VCaP (cell line): ENCODE measurements around the gene SIDT1.

ENCODE experiments used
- H3K27ac ChIP-seq: fragments of 450-650 bp; 2 replicates; pipeline ENCODE4 v1.5.1; 2017
- CTCF ChIP-seq: fragments of 450-650 bp; conservative IDR thresholded peaks from 2 replicates; pipeline ENCODE4 v1.5.1; 2017; ENCODE audit warnings: mild to moderate bottlenecking, moderate library complexity

Gene SIDT1

DNA sequence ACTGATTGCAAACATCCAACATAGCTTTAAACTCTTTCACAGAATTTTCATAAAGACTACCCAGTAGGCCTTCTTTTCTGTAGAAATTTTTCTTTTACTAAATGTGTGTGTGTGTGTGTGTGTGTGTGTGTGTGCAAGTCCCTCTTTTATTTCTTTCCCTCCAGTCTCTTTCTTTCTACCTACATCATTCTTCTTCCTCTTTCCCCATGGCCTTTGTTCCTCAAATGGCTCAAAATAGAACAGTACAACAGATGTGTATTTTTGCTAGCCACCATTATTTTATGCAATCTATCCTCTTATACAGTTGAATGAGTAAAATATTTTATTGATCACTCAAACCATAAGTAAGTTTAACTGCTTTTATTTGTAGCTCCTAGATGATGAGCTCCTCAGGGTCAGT, 87.7 kb downstream of the SIDT1 start:
- TF ChIP-seq CTCF, result no peak

DNA sequence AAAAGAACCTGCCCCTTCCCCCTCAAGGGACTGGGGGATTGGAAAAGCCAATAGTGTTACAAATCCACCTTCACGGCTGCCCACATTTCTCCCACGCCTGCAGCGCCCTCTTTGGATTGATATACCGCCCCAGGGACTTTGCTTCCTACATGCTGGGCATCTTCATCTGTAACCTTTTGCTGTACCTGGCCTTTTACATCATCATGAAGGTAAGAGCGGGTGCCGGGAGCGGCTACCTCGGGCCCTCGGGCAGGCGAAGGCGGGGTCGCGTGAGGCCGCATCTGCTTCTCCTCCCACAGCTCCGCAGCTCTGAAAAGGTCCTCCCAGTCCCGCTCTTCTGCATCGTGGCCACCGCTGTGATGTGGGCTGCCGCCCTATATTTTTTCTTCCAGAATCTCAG, 91.0 kb downstream of the SIDT1 start:
- TF ChIP-seq CTCF, result 0 out of 2 replicates have a peak, but pooled peaks have one; percentile 21
- H3K27ac ChIP-seq, result no peak overlapping the region

More for the DNA sequence above, 87.7 kb downstream of the SIDT1 start:
- no peak overlapping the region for H3K27ac ChIP-seq

GRCh38 chr3:113623811-113624210, 91.5 kb downstream of the SIDT1 start:
- no peak for TF ChIP-seq CTCF
- no peak overlapping the region for H3K27ac ChIP-seq

DNA sequence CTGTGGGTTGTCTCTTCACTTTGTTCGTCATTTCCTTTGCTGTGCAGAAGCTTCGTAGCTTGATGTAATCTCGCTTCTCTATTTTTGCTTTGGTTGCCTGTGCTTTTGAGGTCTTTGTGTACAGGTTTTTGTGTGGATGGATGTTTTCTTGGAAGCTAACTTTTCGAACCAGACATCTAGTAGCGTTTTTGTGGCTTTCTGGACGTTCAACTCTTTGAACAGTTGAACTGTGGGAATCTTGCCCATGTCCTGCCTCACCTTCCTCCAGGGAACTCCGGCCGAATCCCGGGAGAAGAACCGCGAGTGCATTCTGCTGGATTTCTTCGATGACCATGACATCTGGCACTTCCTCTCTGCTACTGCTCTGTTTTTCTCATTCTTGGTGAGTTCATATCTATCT, 93.5 kb downstream of the SIDT1 start:
- TF ChIP-seq CTCF, result no peak
- H3K27ac ChIP-seq, result no peak overlapping the region

DNA sequence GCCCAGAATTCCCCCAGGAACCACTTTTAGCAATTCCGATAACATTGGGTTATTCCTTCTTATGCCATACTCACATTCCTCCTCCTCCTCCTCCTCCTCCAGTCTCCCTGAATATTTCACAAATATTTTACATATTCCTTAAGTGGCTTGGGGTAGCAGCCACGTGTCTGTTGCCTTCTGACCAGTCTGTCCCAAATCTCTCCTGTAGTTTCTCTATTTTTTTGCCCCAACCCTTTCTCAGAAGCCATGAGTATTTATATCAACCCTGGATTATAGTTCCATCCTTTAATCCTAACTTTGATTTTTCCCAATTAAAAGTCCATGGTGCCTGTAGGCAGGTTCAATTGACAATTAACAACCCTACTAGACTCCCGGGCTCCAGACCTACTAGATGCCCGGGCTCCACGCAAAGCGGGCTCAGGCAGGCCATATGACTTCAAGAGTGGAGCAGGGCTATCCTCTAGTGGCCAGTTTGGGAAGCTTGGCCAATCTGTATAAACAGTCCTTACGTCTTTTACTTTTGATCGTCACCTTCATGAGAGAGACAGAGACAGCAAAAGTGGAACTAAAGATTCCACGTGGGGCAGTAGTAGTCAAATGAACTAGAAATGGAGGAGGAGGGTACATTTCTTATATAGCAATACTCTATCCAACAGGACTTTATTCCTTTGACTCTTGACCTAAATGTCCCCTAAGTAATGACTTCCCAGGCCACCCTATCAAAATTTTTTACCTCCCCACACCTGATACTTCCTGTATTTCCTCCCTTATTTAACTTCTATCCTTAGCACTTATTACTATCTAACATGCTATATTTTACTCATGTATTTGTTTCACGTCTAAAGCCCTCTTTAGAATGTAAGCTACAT, 94.4 kb downstream of the SIDT1 start:
- peak overlapping the region; percentile 18; the same call in 1 of the 2 replicates for H3K27ac ChIP-seq
- TF ChIP-seq CTCF, result peak; percentile 98

DNA sequence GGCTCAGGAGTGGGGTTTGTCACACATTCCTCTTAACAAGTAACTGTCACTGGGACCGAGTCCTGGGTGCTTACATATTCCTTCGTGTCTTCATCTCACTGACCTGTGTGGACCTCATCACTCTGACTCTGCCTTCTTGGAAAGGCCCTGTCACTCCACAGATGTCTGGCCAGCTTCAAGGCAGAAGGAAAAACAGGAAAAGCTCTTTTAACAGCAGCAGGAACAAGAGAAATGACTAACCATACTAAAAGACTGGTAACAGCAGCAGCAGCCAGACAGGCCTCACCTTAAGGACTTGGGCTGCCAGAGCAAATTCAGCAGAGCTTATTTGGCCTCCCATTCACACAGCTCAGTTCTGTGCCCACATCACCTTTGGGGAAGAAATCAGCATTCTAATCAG, 96.0 kb downstream of the SIDT1 start:
- no peak overlapping the region for H3K27ac ChIP-seq
- no peak for TF ChIP-seq CTCF

DNA sequence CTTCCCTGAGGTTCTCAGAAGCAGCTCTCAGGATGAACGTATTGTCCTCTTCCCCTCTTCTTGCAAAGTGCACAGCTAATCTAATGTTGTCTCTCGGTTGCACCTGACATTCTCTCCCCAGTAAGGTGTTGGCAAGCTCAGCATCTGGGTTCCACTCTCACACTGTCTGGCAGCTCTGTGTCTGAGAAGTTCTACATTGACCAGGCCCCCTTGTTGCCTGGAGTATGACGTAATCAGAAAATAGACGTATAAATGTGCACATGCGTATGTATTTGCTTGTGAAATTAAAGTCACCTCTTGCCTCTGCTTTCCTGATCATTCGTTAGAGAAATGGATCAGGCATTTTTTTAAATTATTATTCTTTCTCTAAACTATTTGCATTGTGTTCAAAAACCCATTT, 96.4 kb downstream of the SIDT1 start:
- TF ChIP-seq CTCF, result no peak
- no peak overlapping the region for H3K27ac ChIP-seq
